HG03469 (cell line): Measurements from ENCODE around the gene SLC5A5.

Source experiments
- ATAC-seq: cut with Tn5 transposase; IDR thresholded peaks from one replicate; pipeline ENCODE4 v1.9.1; 2021; ENCODE audit warnings: mild to moderate bottlenecking, moderate library complexity, moderate number of reproducible peaks; ENCODE audit not compliant: unreplicated experiment

The SLC5A5 gene

GRCh38 chr19:17871878-17872250 lies at the start of gene SLC5A5:
SLC5A5 (plus strand) TSS chr19:17871945; CDS start chr19:17872320, 375 bp downstream.
- no peak for ATAC-seq

DNA sequence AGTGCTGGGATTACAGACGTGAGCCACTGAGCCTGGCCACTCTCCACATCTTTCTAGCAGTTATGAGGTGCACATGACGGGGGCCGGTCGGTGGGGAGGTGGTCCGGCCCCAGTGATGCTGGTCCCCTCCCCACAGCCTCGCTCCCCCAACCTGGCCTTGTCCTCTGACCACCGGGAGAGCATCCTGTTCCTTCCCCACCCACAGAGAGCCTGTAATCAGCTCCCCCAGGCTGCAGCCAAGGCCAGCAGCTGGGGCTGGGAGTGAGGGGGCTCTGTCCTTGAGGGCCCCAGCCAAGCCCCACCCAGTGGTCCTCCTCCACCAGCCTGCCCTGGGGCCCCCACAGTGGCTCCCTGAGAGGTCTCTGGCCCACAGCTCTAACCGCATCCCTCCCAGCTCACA lies 47.4 kb upstream of the SLC5A5 start:
- no peak for ATAC-seq

DNA sequence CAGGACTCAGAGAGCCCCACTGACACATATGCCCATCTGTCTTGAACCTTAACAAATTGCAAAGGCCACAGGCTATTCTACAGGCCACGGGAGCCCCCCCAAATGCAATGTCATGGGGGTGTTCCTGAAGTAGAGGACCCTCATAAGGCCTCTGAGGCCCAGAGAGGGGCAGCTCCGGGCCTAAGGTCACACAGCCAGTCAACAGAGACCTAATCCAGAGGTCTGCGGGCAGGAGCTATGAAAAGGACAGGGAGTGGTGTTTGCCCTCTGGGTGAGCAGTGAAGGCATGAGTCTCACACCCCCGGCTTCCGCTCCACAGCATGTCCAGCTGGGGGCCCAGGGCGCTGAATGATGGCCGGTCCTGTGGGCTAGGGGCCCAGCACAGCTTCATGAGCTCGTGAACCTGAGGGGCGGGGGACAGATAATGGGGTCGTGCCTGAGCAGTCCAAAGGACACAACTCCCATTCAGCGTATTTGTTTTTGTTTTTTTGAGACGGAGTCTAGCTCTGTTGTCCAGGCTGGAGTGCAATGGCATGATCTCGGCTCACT lies 45.2 kb upstream of the SLC5A5 start:
- ATAC-seq: no peak

GRCh38 chr19:17829855-17830566 lies 41.7 kb upstream of the SLC5A5 start:
- ATAC-seq: no peak

GRCh38 chr19:17830567-17831418 lies 41.0 kb upstream of the SLC5A5 start:
- ATAC-seq: no peak

GRCh38 chr19:17831419-17831888 lies 40.3 kb upstream of the SLC5A5 start:
- no peak for ATAC-seq

GRCh38 chr19:17832443-17833208 lies 39.1 kb upstream of the SLC5A5 start:
- no peak for ATAC-seq

GRCh38 chr19:17834350-17835181 lies 37.2 kb upstream of the SLC5A5 start:
- ATAC-seq: no peak

DNA sequence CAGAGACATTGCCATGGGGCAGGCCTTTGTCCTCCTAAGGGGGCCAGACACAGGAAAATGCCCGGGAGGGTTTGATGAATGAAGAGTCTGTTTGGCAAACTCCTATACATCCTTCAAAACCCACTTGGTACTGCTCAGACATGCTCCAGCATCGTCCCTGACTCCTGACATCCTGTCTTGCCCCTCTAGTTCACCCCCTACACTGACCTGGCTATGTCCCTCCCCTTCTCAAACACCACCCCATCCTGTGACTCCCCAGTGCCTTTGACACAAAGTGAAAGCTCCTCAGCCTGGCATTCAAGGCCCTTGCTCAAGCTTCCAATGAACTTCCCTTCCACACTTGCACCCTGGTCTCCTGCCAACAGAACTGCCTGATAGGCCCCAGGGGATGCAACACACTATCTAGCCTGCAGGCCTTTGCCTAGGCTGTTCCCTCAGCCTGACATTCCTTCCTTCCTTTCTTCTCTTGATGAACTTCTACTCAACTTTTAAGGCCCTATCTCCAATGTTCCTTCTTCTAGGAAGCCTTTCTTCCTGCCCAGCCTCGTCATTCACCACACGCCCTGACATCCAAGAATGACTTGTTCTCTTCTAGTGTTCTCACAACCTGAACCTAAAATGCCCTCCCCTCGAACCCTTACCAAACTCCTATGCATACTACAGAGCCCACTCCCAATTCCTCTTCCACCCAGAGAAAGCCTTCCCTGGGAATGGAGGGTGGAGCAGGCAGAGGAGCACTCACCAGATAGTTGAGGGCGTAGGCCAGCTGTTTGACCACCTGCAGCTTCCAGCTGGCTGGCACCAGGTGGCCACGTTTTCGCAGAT lies 36.4 kb upstream of the SLC5A5 start:
- no peak for ATAC-seq

- ATAC-seq: no peak
Measured at GRCh38 chr19:17836530-17836929, 35.2 kb upstream of the SLC5A5 start.

GRCh38 chr19:17837972-17838371 lies 33.8 kb upstream of the SLC5A5 start:
- no peak for ATAC-seq

- ATAC-seq: no peak
Measured at GRCh38 chr19:17840019-17840418, 31.7 kb upstream of the SLC5A5 start.

GRCh38 chr19:17841371-17841809 lies 30.4 kb upstream of the SLC5A5 start:
- no peak for ATAC-seq

DNA sequence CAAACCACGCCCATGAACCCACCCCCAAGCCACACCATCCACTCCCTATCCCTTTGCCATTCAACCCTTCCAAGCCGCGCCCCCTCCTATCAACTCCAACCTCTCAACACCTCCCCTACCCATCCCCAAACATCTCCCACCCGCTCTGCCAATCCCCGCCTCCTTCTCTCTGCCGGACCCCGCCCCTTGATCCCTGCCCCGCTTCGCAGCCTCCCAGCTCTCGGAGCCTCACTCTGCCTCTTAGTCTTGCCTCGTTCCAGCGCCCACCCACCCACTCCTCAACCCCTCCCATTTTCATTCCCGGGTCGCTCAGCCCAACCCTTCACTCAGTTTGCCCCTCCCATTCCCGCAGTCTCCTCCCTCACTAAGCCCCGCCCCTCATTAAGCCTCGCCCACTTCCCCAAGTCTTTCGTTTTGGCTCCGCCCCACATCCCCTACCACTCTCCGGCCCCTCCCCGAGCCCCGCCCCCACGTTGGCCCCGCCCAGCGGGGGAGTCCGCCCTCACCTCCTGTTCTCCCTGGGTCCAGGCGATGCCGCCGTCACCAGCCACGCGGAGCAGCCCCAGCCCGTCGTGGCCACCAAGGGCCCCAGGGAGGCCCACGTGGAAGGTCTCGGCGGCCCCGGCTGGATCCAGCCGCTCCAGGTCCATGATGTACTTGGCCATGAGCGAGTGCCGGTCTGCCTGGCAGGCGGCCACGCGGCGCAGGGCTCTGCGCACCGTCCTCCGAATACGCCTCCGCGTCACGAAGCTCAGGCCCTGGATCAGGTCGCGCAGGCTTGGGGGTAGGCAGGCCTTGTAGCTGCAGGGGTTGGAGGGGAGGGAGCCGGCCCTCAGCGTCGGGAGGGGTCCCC lies 29.7 kb upstream of the SLC5A5 start:
- ATAC-seq: no peak

GRCh38 chr19:17842663-17843291 lies 29.0 kb upstream of the SLC5A5 start:
- no peak for ATAC-seq

DNA sequence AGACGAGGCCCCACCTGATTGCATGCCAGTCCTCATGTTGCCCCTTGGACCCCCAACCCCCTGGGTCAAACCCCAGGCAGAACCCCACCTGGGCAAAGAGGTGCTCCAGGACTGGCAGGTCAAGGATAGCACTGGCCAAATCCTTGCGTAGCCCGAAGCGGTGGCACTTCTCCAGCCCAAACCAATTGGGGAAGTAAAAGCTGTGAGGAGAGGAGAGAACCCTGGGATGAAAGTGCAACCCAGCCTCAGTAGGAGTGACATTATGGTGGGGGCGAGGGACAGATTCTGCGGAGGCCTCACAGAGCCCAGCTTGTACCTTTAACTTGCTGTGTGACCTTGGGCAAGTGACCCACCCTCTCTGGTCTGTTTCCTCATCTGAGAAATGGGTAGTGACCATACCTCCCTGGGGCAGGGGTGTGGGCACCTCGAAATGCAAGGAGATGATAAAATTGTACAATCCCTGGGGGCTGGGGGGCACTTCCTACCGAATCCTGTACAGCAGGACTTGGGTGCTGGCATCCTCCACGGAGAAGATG lies 28.4 kb upstream of the SLC5A5 start:
- ATAC-seq: no peak

GRCh38 chr19:17843908-17844490 lies 27.7 kb upstream of the SLC5A5 start:
- ATAC-seq: no peak
